ENCODE data around the gene VRK1. TPM values are rescaled to one million over a fixed set of nuclear protein-coding genes. Genes with fewer than 3 reads are reported as not detected.

VRK1 gene
- polyA plus RNA-seq, 4 donors, result 4.0 to 17.5 (median 9.2) TPM

GRCh38 chr14:96858643-96859042, 61.5 kb downstream of the VRK1 start:
- FAIRE-seq (no peak), DNase-seq (no peak)
- Histone ChIP-seq H3K27ac (ENCODE audit: low read depth in 1 of 3, low read length in 2 of 3) (no peak overlapping the region), H3K4me1 (ENCODE audit: control insufficient read depth in 3 of 3, insufficient read depth in 2 of 3, low read depth in 1 of 3, low read length in 2 of 3) (no peaks in the 10 kb centered on the region), H3K4me3 (ENCODE audit: low read depth in 1 of 3, low read length in 3 of 3) (no peak overlapping the region), H3K36me3 (ENCODE audit: control insufficient read depth in 3 of 3, insufficient read depth in 2 of 3, low read depth in 1 of 3, low read length in 3 of 3) (peaks cover 0 to 6% (median 0%) of the 10 kb centered on the region in 3 donors), H3K27me3 (ENCODE audit: control insufficient read depth in 3 of 3, insufficient read depth in 3 of 3, low read length in 3 of 3) (no peaks in the 10 kb centered on the region), H3K9me3 (ENCODE audit: control insufficient read depth in 2 of 2, insufficient read depth in 1 of 2, low read depth in 1 of 2, low read length in 1 of 2) (no peaks in the 10 kb centered on the region)

GRCh38 chr14:96861568-96862310, 64.6 kb downstream of the VRK1 start:
- no peaks in the 10 kb centered on the region for H3K9me3 ChIP-seq (ENCODE audit: control insufficient read depth in 2 of 2, insufficient read depth in 1 of 2, low read depth in 1 of 2, low read length in 1 of 2)
- H3K4me3 ChIP-seq (ENCODE audit: low read depth in 1 of 3, low read length in 3 of 3), result no peak overlapping the region
- H3K27ac ChIP-seq (ENCODE audit: low read depth in 1 of 3, low read length in 2 of 3), result no peak overlapping the region
- FAIRE-seq (no peak), DNase-seq (no peak)
- H3K4me1 ChIP-seq (ENCODE audit: control insufficient read depth in 3 of 3, insufficient read depth in 2 of 3, low read depth in 1 of 3, low read length in 2 of 3), result no peaks in the 10 kb centered on the region
- 86 to 97% (median 94%) methylated on average over 5 of the region's 5 CpGs for WGBS, 3 donors
- H3K36me3 ChIP-seq (ENCODE audit: control insufficient read depth in 3 of 3, insufficient read depth in 2 of 3, low read depth in 1 of 3, low read length in 3 of 3), result peaks cover 0 to 3% (median 2%) of the 10 kb centered on the region in 3 donors
- H3K27me3 ChIP-seq (ENCODE audit: control insufficient read depth in 3 of 3, insufficient read depth in 3 of 3, low read length in 3 of 3), result no peaks in the 10 kb centered on the region

- FAIRE-seq, result no peak
These were observed 66.3 kb downstream of the VRK1 start for GRCh38 chr14:96863327-96863985.

GRCh38 chr14:96863986-96864330, 66.8 kb downstream of the VRK1 start:
- Histone ChIP-seq H3K36me3 (ENCODE audit: control insufficient read depth in 3 of 3, insufficient read depth in 2 of 3, low read depth in 1 of 3, low read length in 3 of 3) (peaks cover 0 to 2% (median 0%) of the 10 kb centered on the region in 3 donors), H3K4me3 (ENCODE audit: low read depth in 1 of 3, low read length in 3 of 3) (no peak overlapping the region), H3K4me1 (ENCODE audit: control insufficient read depth in 3 of 3, insufficient read depth in 2 of 3, low read depth in 1 of 3, low read length in 2 of 3) (no peaks in the 10 kb centered on the region), H3K27me3 (ENCODE audit: control insufficient read depth in 3 of 3, insufficient read depth in 3 of 3, low read length in 3 of 3) (no peaks in the 10 kb centered on the region), H3K9me3 (ENCODE audit: control insufficient read depth in 2 of 2, insufficient read depth in 1 of 2, low read depth in 1 of 2, low read length in 1 of 2) (no peaks in the 10 kb centered on the region), H3K27ac (ENCODE audit: low read depth in 1 of 3, low read length in 2 of 3) (no peak overlapping the region)
- FAIRE-seq, result no peak
- no peak for DNase-seq
- WGBS, 3 donors, result 95 to 99% (median 97%) methylated on average over 3 of the region's 3 CpGs

More at GRCh38 chr14:96863327-96863985, 66.3 kb downstream of the VRK1 start:
- no peaks in the 10 kb centered on the region for H3K4me1 ChIP-seq (ENCODE audit: control insufficient read depth in 3 of 3, insufficient read depth in 2 of 3, low read depth in 1 of 3, low read length in 2 of 3)
- no peaks in the 10 kb centered on the region for H3K9me3 ChIP-seq (ENCODE audit: control insufficient read depth in 2 of 2, insufficient read depth in 1 of 2, low read depth in 1 of 2, low read length in 1 of 2)
- H3K36me3 ChIP-seq (ENCODE audit: control insufficient read depth in 3 of 3, insufficient read depth in 2 of 3, low read depth in 1 of 3, low read length in 3 of 3), result peaks cover 0 to 2% (median 0%) of the 10 kb centered on the region in 3 donors
- DNase-seq, result no peak
- H3K4me3 ChIP-seq (ENCODE audit: low read depth in 1 of 3, low read length in 3 of 3), result no peak overlapping the region
- 88 to 95% (median 94%) methylated on average over 5 of the region's 5 CpGs for WGBS, 3 donors
- H3K27me3 ChIP-seq (ENCODE audit: control insufficient read depth in 3 of 3, insufficient read depth in 3 of 3, low read length in 3 of 3), result no peaks in the 10 kb centered on the region
- no peak overlapping the region for H3K27ac ChIP-seq (ENCODE audit: low read depth in 1 of 3, low read length in 2 of 3)

- no peaks in the 10 kb centered on the region for H3K27me3 ChIP-seq (ENCODE audit: control insufficient read depth in 3 of 3, insufficient read depth in 3 of 3, low read length in 3 of 3)
- H3K4me3 ChIP-seq (ENCODE audit: low read depth in 1 of 3, low read length in 3 of 3), result no peak overlapping the region
- no peak overlapping the region for H3K27ac ChIP-seq (ENCODE audit: low read depth in 1 of 3, low read length in 2 of 3)
- 88 to 94% (median 90%) methylated on average over 3 of the region's 3 CpGs for WGBS, 3 donors
- FAIRE-seq (no peak), DNase-seq (no peak)
- peaks cover 0 to 2% (median 0%) of the 10 kb centered on the region in 3 donors for H3K36me3 ChIP-seq (ENCODE audit: control insufficient read depth in 3 of 3, insufficient read depth in 2 of 3, low read depth in 1 of 3, low read length in 3 of 3)
- H3K4me1 ChIP-seq (ENCODE audit: control insufficient read depth in 3 of 3, insufficient read depth in 2 of 3, low read depth in 1 of 3, low read length in 2 of 3), result no peaks in the 10 kb centered on the region
- no peaks in the 10 kb centered on the region for H3K9me3 ChIP-seq (ENCODE audit: control insufficient read depth in 2 of 2, insufficient read depth in 1 of 2, low read depth in 1 of 2, low read length in 1 of 2)
These were observed 70.5 kb downstream of the VRK1 start for GRCh38 chr14:96867634-96868033.

- 88 to 92% (median 90%) methylated on average over 4 of the region's 4 CpGs for WGBS, 3 donors
- peaks cover 0 to 2% (median 0%) of the 10 kb centered on the region in 3 donors for H3K36me3 ChIP-seq (ENCODE audit: control insufficient read depth in 3 of 3, insufficient read depth in 2 of 3, low read depth in 1 of 3, low read length in 3 of 3)
- no peak overlapping the region for H3K4me3 ChIP-seq (ENCODE audit: low read depth in 1 of 3, low read length in 3 of 3)
- no peaks in the 10 kb centered on the region for H3K27me3 ChIP-seq (ENCODE audit: control insufficient read depth in 3 of 3, insufficient read depth in 3 of 3, low read length in 3 of 3)
- H3K9me3 ChIP-seq (ENCODE audit: control insufficient read depth in 2 of 2, insufficient read depth in 1 of 2, low read depth in 1 of 2, low read length in 1 of 2), result no peaks in the 10 kb centered on the region
- no peak overlapping the region for H3K27ac ChIP-seq (ENCODE audit: low read depth in 1 of 3, low read length in 2 of 3)
- DNase-seq, result no peak
- no peak for FAIRE-seq
- no peaks in the 10 kb centered on the region for H3K4me1 ChIP-seq (ENCODE audit: control insufficient read depth in 3 of 3, insufficient read depth in 2 of 3, low read depth in 1 of 3, low read length in 2 of 3)
These were observed 76.9 kb downstream of the VRK1 start for GRCh38 chr14:96874127-96874526.

GRCh38 chr14:96876747-96877146, 79.6 kb downstream of the VRK1 start:
- no peak overlapping the region for H3K4me3 ChIP-seq (ENCODE audit: low read depth in 1 of 3, low read length in 3 of 3)
- H3K27me3 ChIP-seq (ENCODE audit: control insufficient read depth in 3 of 3, insufficient read depth in 3 of 3, low read length in 3 of 3), result no peaks in the 10 kb centered on the region
- FAIRE-seq, result no peak
- peak; percentile 51 to 76 for DNase-seq
- H3K9me3 ChIP-seq (ENCODE audit: control insufficient read depth in 2 of 2, insufficient read depth in 1 of 2, low read depth in 1 of 2, low read length in 1 of 2), result no peaks in the 10 kb centered on the region
- no peaks in the 10 kb centered on the region for H3K4me1 ChIP-seq (ENCODE audit: control insufficient read depth in 3 of 3, insufficient read depth in 2 of 3, low read depth in 1 of 3, low read length in 2 of 3)
- peaks cover 0 to 2% (median 2%) of the 10 kb centered on the region in 3 donors for H3K36me3 ChIP-seq (ENCODE audit: control insufficient read depth in 3 of 3, insufficient read depth in 2 of 3, low read depth in 1 of 3, low read length in 3 of 3)
- H3K27ac ChIP-seq (ENCODE audit: low read depth in 1 of 3, low read length in 2 of 3), result no peak overlapping the region

GRCh38 chr14:96881713-96882112, 84.5 kb downstream of the VRK1 start:
- 84 to 94% (median 92%) methylated on average over 3 of the region's 3 CpGs for WGBS, 3 donors

More at GRCh38 chr14:96881713-96882112, 84.5 kb downstream of the VRK1 start:
- H3K27me3 ChIP-seq (ENCODE audit: control insufficient read depth in 3 of 3, insufficient read depth in 3 of 3, low read length in 3 of 3), result no peaks in the 10 kb centered on the region
- no peaks in the 10 kb centered on the region for H3K9me3 ChIP-seq (ENCODE audit: control insufficient read depth in 2 of 2, insufficient read depth in 1 of 2, low read depth in 1 of 2, low read length in 1 of 2)
- H3K4me1 ChIP-seq (ENCODE audit: control insufficient read depth in 3 of 3, insufficient read depth in 2 of 3, low read depth in 1 of 3, low read length in 2 of 3), result no peaks in the 10 kb centered on the region
- DNase-seq, result no peak
- FAIRE-seq, result no peak
- H3K36me3 ChIP-seq (ENCODE audit: control insufficient read depth in 3 of 3, insufficient read depth in 2 of 3, low read depth in 1 of 3, low read length in 3 of 3), result peaks cover 0 to 2% (median 0%) of the 10 kb centered on the region in 3 donors
- no peak overlapping the region for H3K4me3 ChIP-seq (ENCODE audit: low read depth in 1 of 3, low read length in 3 of 3)
- no peak overlapping the region for H3K27ac ChIP-seq (ENCODE audit: low read depth in 1 of 3, low read length in 2 of 3)
